HepG2 (cell line): ENCODE data around the gene CTNNA2.

Experiments
- BCL3 ChIP-seq: sonication (generic); formaldehyde crosslinking; IDR thresholded peaks from 2 replicates; pipeline ENCODE4 v1.5.1; 2020; ENCODE audit warnings: mild to moderate bottlenecking, missing genetic modification reagents, moderate library complexity
- BCLAF1 ChIP-seq: fragments of 450-650 bp; IDR thresholded peaks from 2 replicates; pipeline ENCODE4 v1.6.1; 2017; ENCODE audit warnings: mild to moderate bottlenecking
- CTCF ChIP-seq: sonication (generic); formaldehyde crosslinking; IDR thresholded peaks from 2 replicates; pipeline ENCODE4 v1.5.0; 2020; ENCODE audit warnings: mild to moderate bottlenecking, missing genetic modification reagents, moderate library complexity
- DMAP1 ChIP-seq: IDR thresholded peaks from 2 replicates; pipeline ENCODE4 v1.6.1; 2016
- MIXL1 ChIP-seq: IDR thresholded peaks from 2 replicates; pipeline ENCODE4 v1.6.1; 2016
- MXI1 ChIP-seq: IDR thresholded peaks from 3 replicates; pipeline ENCODE4 v1.6.1; 2012; ENCODE audit warnings: low read depth, low read length, inconsistent platforms, borderline replicate concordance
- NFYB ChIP-seq: sonication (generic); formaldehyde crosslinking; IDR thresholded peaks from 2 replicates; pipeline ENCODE4 v1.4.0; 2020; ENCODE audit warnings: missing genetic modification reagents
- RFX5 ChIP-seq: IDR thresholded peaks from 2 replicates; pipeline ENCODE4 v1.6.1; 2011; ENCODE audit warnings: low read depth, low read length, improper control_type of control experiment
- STAT6 ChIP-seq: sonication (generic); formaldehyde crosslinking; IDR thresholded peaks from 2 replicates; pipeline ENCODE4 v1.4.0; 2020; ENCODE audit warnings: missing genetic modification reagents, mild to moderate bottlenecking, borderline replicate concordance
- ZBTB8A ChIP-seq: sonication (generic); formaldehyde crosslinking; IDR thresholded peaks from 2 replicates; pipeline ENCODE4 v1.4.0; 2020; ENCODE audit warnings: mild to moderate bottlenecking, low read depth, missing genetic modification reagents, borderline replicate concordance
- ZKSCAN8 ChIP-seq: IDR thresholded peaks from 2 replicates; pipeline ENCODE4 v1.6.1; 2016; ENCODE audit warnings: borderline replicate concordance, missing genetic modification reagents, missing compliant biosample characterization
- ZNF768 ChIP-seq: sonication (generic); formaldehyde crosslinking; IDR thresholded peaks from 2 replicates; pipeline ENCODE4 v1.4.0; 2020; ENCODE audit warnings: missing genetic modification reagents
- ZNF792 ChIP-seq: IDR thresholded peaks from 2 replicates; pipeline ENCODE4 v1.6.1; 2016

- TF ChIP-seq BCLAF1, result no peak
- no peak for TF ChIP-seq CTCF (CRISPR knock-in tag)
- no peak for TF ChIP-seq ZBTB8A (CRISPR knock-in tag)
- TF ChIP-seq STAT6, result no peak
- no peak for TF ChIP-seq DMAP1
- TF ChIP-seq NFYB (CRISPR knock-in tag), result no peak
- no peak for TF ChIP-seq MXI1
- no peak for TF ChIP-seq ZNF768
- no peak for TF ChIP-seq MIXL1
- no peak for TF ChIP-seq ZNF792 (CRISPR knock-in tag)
- no peak for TF ChIP-seq RFX5
- TF ChIP-seq ZKSCAN8 (CRISPR knock-in tag), result no peak
- no peak for TF ChIP-seq BCL3 (CRISPR knock-in tag)
These were observed 634.8 kb downstream of the CTNNA2 start for GRCh38 chr2:80147690-80148089.
